IMR-90 (cell line): ENCODE results near the gene SPARCL1.

Source experiments
- CEBPB ChIP-seq: IDR thresholded peaks from 2 replicates; pipeline ENCODE4 v1.6.1; 2012; ENCODE audit warnings: low read depth, low read length, improper control_type of control experiment
- CHD1 ChIP-seq: IDR thresholded peaks from 2 replicates; pipeline ENCODE4 v1.6.1; 2012; ENCODE audit warnings: low read depth, low read length, improper control_type of control experiment
- MAFK ChIP-seq: IDR thresholded peaks from 2 replicates; pipeline ENCODE4 v1.6.1; 2012; ENCODE audit warnings: low read depth, low read length, improper control_type of control experiment
- MAZ ChIP-seq: IDR thresholded peaks from 2 replicates; pipeline ENCODE4 v1.6.1; 2012; ENCODE audit warnings: low read depth, mild to moderate bottlenecking, low read length, improper control_type of control experiment, moderate library complexity, borderline replicate concordance
- MXI1 ChIP-seq: IDR thresholded peaks from 2 replicates; pipeline ENCODE4 v1.6.1; 2012; ENCODE audit warnings: low read depth, mild to moderate bottlenecking, low read length, moderate library complexity, borderline replicate concordance
- POLR2A ChIP-seq: IDR thresholded peaks from 2 replicates; pipeline ENCODE4 v1.6.1; 2012; ENCODE audit warnings: mild to moderate bottlenecking, low read depth, low read length
- RAD21 ChIP-seq: IDR thresholded peaks from 2 replicates; pipeline ENCODE4 v1.6.1; 2012; ENCODE audit warnings: low read length, improper control_type of control experiment
- RCOR1 ChIP-seq: IDR thresholded peaks from 2 replicates; pipeline ENCODE4 v1.6.1; 2012; ENCODE audit warnings: mild to moderate bottlenecking, low read length, improper control_type of control experiment; ENCODE audit not compliant: insufficient replicate concordance
- RFX5 ChIP-seq: IDR thresholded peaks from 2 replicates; pipeline ENCODE4 v1.8.0; 2012; ENCODE audit warnings: low read depth, mild to moderate bottlenecking, low read length, moderate library complexity
- TF ChIP-seq, protein P1 (sequence below): conservative IDR thresholded peaks from 2 replicates; pipeline ENCODE4 v1.5.1; 2012; ENCODE audit warnings: mild to moderate bottlenecking, low read depth, low read length, improper control_type of control experiment
- TF ChIP-seq, protein P2 (sequence below): fragments of 150-350 bp; IDR thresholded peaks from 2 replicates; pipeline ENCODE4 v1.6.1; 2017; ENCODE audit warnings: mild to moderate bottlenecking, antibody characterized with exemption, low read length, low read depth
- TF ChIP-seq, protein P3 (sequence below): fragments of 150-350 bp; IDR thresholded peaks from 2 replicates; pipeline ENCODE4 v1.6.1; 2016; ENCODE audit warnings: low read depth, mild to moderate bottlenecking, low read length, moderate library complexity, borderline replicate concordance

DNA sequence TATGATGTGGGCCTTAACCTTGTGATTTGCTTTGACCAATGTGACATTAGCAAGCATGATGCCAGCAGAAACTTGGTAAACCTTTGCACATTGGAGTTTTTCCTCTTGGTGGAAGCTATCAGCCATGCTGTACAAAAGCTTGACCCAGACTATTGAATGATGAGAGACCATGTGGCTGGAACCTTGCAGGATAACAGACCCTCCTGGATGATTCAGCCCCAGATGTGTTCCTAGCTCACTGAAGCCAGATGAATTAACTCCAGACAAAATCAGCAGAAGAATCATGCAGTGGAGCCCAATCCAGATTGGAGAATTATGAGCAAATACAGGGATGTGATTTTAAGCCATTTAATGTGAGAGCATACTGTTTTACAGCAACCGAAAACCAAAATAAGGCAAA is 16.8 kb downstream of the SPARCL1 start:
- TF ChIP-seq, protein P1, sequence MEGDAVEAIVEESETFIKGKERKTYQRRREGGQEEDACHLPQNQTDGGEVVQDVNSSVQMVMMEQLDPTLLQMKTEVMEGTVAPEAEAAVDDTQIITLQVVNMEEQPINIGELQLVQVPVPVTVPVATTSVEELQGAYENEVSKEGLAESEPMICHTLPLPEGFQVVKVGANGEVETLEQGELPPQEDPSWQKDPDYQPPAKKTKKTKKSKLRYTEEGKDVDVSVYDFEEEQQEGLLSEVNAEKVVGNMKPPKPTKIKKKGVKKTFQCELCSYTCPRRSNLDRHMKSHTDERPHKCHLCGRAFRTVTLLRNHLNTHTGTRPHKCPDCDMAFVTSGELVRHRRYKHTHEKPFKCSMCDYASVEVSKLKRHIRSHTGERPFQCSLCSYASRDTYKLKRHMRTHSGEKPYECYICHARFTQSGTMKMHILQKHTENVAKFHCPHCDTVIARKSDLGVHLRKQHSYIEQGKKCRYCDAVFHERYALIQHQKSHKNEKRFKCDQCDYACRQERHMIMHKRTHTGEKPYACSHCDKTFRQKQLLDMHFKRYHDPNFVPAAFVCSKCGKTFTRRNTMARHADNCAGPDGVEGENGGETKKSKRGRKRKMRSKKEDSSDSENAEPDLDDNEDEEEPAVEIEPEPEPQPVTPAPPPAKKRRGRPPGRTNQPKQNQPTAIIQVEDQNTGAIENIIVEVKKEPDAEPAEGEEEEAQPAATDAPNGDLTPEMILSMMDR, result no peak
- TF ChIP-seq CEBPB (no peak), RFX5 (no peak), MXI1 (no peak), MAFK (no peak), POLR2A (no peak), RAD21 (no peak), CHD1 (no peak), RCOR1 (no peak), MAZ (no peak)
- TF ChIP-seq, protein P2, sequence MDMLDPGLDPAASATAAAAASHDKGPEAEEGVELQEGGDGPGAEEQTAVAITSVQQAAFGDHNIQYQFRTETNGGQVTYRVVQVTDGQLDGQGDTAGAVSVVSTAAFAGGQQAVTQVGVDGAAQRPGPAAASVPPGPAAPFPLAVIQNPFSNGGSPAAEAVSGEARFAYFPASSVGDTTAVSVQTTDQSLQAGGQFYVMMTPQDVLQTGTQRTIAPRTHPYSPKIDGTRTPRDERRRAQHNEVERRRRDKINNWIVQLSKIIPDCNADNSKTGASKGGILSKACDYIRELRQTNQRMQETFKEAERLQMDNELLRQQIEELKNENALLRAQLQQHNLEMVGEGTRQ, result no peak
- TF ChIP-seq, protein P3, sequence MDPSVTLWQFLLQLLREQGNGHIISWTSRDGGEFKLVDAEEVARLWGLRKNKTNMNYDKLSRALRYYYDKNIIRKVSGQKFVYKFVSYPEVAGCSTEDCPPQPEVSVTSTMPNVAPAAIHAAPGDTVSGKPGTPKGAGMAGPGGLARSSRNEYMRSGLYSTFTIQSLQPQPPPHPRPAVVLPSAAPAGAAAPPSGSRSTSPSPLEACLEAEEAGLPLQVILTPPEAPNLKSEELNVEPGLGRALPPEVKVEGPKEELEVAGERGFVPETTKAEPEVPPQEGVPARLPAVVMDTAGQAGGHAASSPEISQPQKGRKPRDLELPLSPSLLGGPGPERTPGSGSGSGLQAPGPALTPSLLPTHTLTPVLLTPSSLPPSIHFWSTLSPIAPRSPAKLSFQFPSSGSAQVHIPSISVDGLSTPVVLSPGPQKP, result no peak
